Endothelial cell of umbilical vein (primary cell): ENCODE results near the gene NADSYN1. TPM values are rescaled to one million over a fixed set of nuclear protein-coding genes. Genes with fewer than 3 reads are reported as not detected.

Experiments used
- BruUV-seq: library from RNA; stranded (reverse); fragments of 400-500 nt; replicated peaks from 2 replicates; lab custom pipeline; 2021; lab: Mats Ljungman, UMichigan
- CTCF ChIA-PET: fragments of 300-600, 350-600 bp; sonication (Branson Sonifier 250); formaldehyde crosslinking; loops from one replicate; lab custom pipeline; 2021; ENCODE audit warnings: antibody characterized with exemption, inconsistent platforms; lab: Charles Lee
- POLR2A ChIA-PET: fragments of 300-600, 350-600 bp; sonication (Branson Sonifier 250); formaldehyde crosslinking; loops from one replicate; lab custom pipeline; 2021; ENCODE audit warnings: antibody characterized with exemption, inconsistent platforms; lab: Charles Lee
- DNase-seq: peaks from one replicate; pipeline ENCODE4 v3.0.0-alpha.2; 2011; ENCODE audit warnings: low read depth, low spot score
- FAIRE-seq: peaks from 2 replicates; lab custom pipeline; 2011; peaks lifted over from hg19 to GRCh38; lab: Jason Lieb, UNC
- H2AFZ ChIP-seq: 2 replicates; pipeline ENCODE4 v1.6.0; 2012; ENCODE audit warnings: low read depth, low read length, control low read depth, inconsistent platforms
- H3K27ac ChIP-seq: 2 replicates; pipeline ENCODE4 v1.5.1; 2011; ENCODE audit warnings: low read depth, mild to moderate bottlenecking, control low read depth, low read length, moderate library complexity; ENCODE audit not compliant: insufficient read depth
- H3K27me3 ChIP-seq, 2 experiments: 2 replicates each; pipeline versions ENCODE4 v1.6.0 to v1.6.1; 2011; ENCODE audit warnings: low read length in 2 of 2, mixed read lengths in 1 of 2; ENCODE audit not compliant: control insufficient read depth in 2 of 2, insufficient read depth in 2 of 2
- H3K36me3 ChIP-seq, 2 experiments: 2 replicates in 1 of 2; 3 replicates in 1 of 2; pipeline ENCODE4 v1.5.1; 2011; ENCODE audit warnings: low read length in 2 of 2, mild to moderate bottlenecking in 1 of 2, moderate library complexity in 1 of 2; ENCODE audit not compliant: control insufficient read depth in 2 of 2, insufficient read depth in 2 of 2; ENCODE audit errors: extremely low read depth in 1 of 2
- H3K4me1 ChIP-seq: 3 replicates; pipeline ENCODE4 v1.5.1; 2011; ENCODE audit warnings: mild to moderate bottlenecking, low read length; ENCODE audit not compliant: control insufficient read depth, insufficient read depth; ENCODE audit errors: extremely low read depth
- H3K4me2 ChIP-seq: 2 replicates; pipeline ENCODE4 v1.6.1; 2011; ENCODE audit warnings: low read length, control low read depth, mixed read lengths; ENCODE audit not compliant: insufficient read depth
- H3K4me3 ChIP-seq, 3 experiments: fragments of 200-600 bp in 1 of 3; sonication (generic), shearing (Covaris generic) in 1 of 3; replicated peaks in 1 of 3; 2 replicates each; pipeline ENCODE4 v1.5.1; 2011 to 2016; ENCODE audit warnings: control low read depth in 3 of 3, low read length in 3 of 3, mild to moderate bottlenecking in 2 of 3, inconsistent platforms in 1 of 3, low read depth in 1 of 3, moderate library complexity in 1 of 3; ENCODE audit not compliant: insufficient read depth in 1 of 3
- H3K79me2 ChIP-seq: 2 replicates; pipeline ENCODE4 v1.6.0; 2012; ENCODE audit warnings: low read length, inconsistent platforms; ENCODE audit not compliant: control insufficient read depth, insufficient read depth
- H3K9ac ChIP-seq: replicated peaks from 2 replicates; pipeline ENCODE3; 2011; ENCODE audit warnings: low read length, control low read depth; ENCODE audit not compliant: insufficient read depth; ENCODE audit errors: extremely low read depth
- H3K9me1 ChIP-seq: replicated peaks from 3 replicates; pipeline ENCODE4 v1.6.0; 2011; ENCODE audit warnings: mild to moderate bottlenecking, low read length; ENCODE audit not compliant: control insufficient read depth, insufficient read depth; ENCODE audit errors: extremely low read depth
- H3K9me3 ChIP-seq: replicated peaks from 2 replicates; pipeline ENCODE4 v1.5.1; 2012; ENCODE audit warnings: low read length, inconsistent platforms; ENCODE audit not compliant: control insufficient read depth, insufficient read depth
- H4K20me1 ChIP-seq: replicated peaks from 2 replicates; pipeline ENCODE3; 2011; ENCODE audit warnings: mild to moderate bottlenecking, low read length; ENCODE audit not compliant: control insufficient read depth, insufficient read depth; ENCODE audit errors: extremely low read depth
- CTCF ChIP-seq, 2 donors: IDR thresholded peaks; 1 replicate in 1 of 2; 2 replicates in 1 of 2; pipeline ENCODE4 v1.5.1; 2011; ENCODE audit warnings: low read length in 2 of 2, mild to moderate bottlenecking in 2 of 2, moderate library complexity in 2 of 2, control low read depth in 1 of 2, inconsistent platforms in 1 of 2, low read depth in 1 of 2; ENCODE audit not compliant: insufficient read depth in 1 of 2; ENCODE audit errors: extremely low read depth in 1 of 2
- EZH2 ChIP-seq: IDR thresholded peaks from 2 replicates; pipeline ENCODE4 v1.6.1; 2012; ENCODE audit warnings: borderline replicate concordance, low read depth, mild to moderate bottlenecking, moderate library complexity, low read length, inconsistent platforms; ENCODE audit not compliant: severe bottlenecking
- FOS ChIP-seq: IDR thresholded peaks from 2 replicates; pipeline ENCODE4 v1.6.1; 2011; ENCODE audit warnings: mild to moderate bottlenecking, low read length, moderate library complexity, borderline replicate concordance; ENCODE audit not compliant: insufficient read depth
- JUN ChIP-seq: IDR thresholded peaks from 2 replicates; pipeline ENCODE4 v1.6.1; 2011; ENCODE audit warnings: borderline replicate concordance, low read depth; ENCODE audit not compliant: insufficient read length, insufficient read depth
- MYC ChIP-seq: IDR thresholded peaks from one replicate; pipeline ENCODE4 v1.6.1; 2011; ENCODE audit warnings: mild to moderate bottlenecking, low read depth, low read length
- dilution Hi-C: fragments of 300-500 bp; cut with MboI; formaldehyde crosslinking; loops from one replicate; pipeline ENCODE4 v1.15.0; 2019; ENCODE audit warnings: low sequenced_read_pairs; ENCODE audit not compliant: extremely low pct_ligation_motif_present
- intact Hi-C: fragments of 100-400 bp; cut with micrococcal nuclease; formaldehyde crosslinking; loops from one replicate; pipeline ENCODE4 v1.10.0; 2022
- polyA plus RNA-seq, 4 experiments: library from polyadenylated mRNA; depleted of rRNA in 3 of 4; stranded (reverse) in 3 of 4; unstranded in 1 of 4; fragments of >200 nt; gene quantifications; 2 replicates each; pipeline versions ENCODE4 v1.2.1 to v1.2.3, GENCODE V29; 2011 to 2012; ENCODE audit warnings: missing spikeins in 1 of 4
- total RNA-seq: library from RNA; stranded (reverse); gene quantifications from 2 replicates; pipeline ENCODE4 v1.2.3, GENCODE V29; 2021
- TF ChIP-seq, protein P1 (sequence below): IDR thresholded peaks from 2 replicates; pipeline ENCODE4 v1.6.1; 2011; ENCODE audit not compliant: insufficient read depth, insufficient read length

NADSYN1 gene
- total and polyA plus RNA-seq, 2 donors (not counting 3 experiments of a cell fraction or from before 2014, with no cell fraction given) = 77.5 to 99.2 TPM

DNA sequence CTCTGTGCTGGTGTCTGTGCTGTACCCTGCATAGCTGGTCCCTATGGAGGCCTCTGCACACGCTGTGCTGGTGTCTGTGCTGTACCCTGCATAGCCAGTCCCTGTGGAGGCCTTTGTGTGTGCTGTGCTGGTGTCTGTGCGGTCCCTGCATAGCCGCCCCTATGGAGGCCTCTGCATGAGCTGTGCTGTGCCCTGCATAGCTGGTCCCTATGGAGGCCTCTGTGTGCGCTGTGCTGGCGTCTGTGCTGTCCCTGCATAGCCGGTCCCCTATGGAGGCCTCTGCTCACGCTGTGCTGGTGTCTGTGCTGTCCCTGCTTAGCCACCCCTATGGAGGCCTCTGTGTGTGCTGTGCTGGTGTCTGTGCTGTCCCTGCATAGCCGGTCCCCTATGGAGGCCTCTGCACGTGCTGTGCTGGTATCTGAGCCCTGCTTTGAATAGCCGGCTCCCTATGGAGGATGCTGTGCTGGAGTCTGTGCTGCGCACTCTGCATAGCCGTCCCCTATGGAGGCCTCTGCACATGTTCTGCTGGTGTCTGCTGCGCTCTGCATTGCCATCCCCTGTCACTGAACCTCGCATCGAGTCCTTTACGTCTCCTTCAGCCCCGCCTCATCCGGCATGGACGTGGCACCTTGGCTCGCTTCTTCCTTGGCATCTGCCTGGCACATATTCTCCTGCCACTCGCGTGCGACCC lies 6.2 kb downstream of the NADSYN1 start:
- no TSS peak for BruUV-seq
- no peak for TF ChIP-seq MYC
- no peak for TF ChIP-seq FOS
- TF ChIP-seq JUN = no peak
- TF ChIP-seq CTCF (IDR thresholded peaks at IDR 0.05; ENCODE audit: extremely low read depth in 1 of 2, insufficient read depth in 1 of 2, low read depth in 1 of 2, low read length in 2 of 2) = no peak
- TF ChIP-seq EZH2 = no peak
- TF ChIP-seq, protein P1, sequence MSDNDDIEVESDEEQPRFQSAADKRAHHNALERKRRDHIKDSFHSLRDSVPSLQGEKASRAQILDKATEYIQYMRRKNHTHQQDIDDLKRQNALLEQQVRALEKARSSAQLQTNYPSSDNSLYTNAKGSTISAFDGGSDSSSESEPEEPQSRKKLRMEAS = no peak
- no peak overlapping the region for H3K27ac ChIP-seq
- no peaks in the 10 kb centered on the region for H4K20me1 ChIP-seq
- H3K4me2 ChIP-seq = no peak overlapping the region
- intact Hi-C loops (loop anchor here (10.0 kb wide), 1 partner anchor 326 kb away; no protein-coding TSS in a partner anchor), dilution Hi-C loops (no loop called here)
- H3K9ac ChIP-seq = no peak overlapping the region
- FAIRE-seq (no peak), DNase-seq (no peak)
- H3K9me3 ChIP-seq = no peaks in the 10 kb centered on the region
- peaks cover 2% of the 10 kb centered on the region for H3K4me1 ChIP-seq
- peaks cover 17 to 36% of the 10 kb centered on the region in 2 experiments for H3K36me3 ChIP-seq
- no peaks in the 10 kb centered on the region for H3K9me1 ChIP-seq
- no peak overlapping the region for H3K4me3 ChIP-seq
- no peaks in the 10 kb centered on the region for H3K27me3 ChIP-seq
- no peak overlapping the region for H2AFZ ChIP-seq
- ChIA-PET POLR2A (no interaction called here), CTCF (interaction anchor here (1.7 kb wide), 1 partner anchor 104 kb away, joined by 4 read pairs; no protein-coding TSS in a partner anchor)
- H3K79me2 ChIP-seq = peaks cover 4% of the 10 kb centered on the region
